Adrenal gland (tissue), 12 donors: ENCODE results near the gene SRXN1. TPM values are rescaled to one million over a fixed set of nuclear protein-coding genes. Genes with fewer than 3 reads are reported as not detected.

Experiments used
- DNase-seq, 7 donors: peaks; one replicate each; pipeline ENCODE4 v3.0.0-alpha.2; 2019 to 2020
- H3K27ac ChIP-seq, 5 donors: fragments of 200-600 bp; sonication (generic) in 4 of 5; 1 replicate in 3 of 5; 2 replicates in 2 of 5; pipeline versions ENCODE4 v1.5.1 to v1.8.0; 2016 to 2020; ENCODE audit warnings: mild to moderate bottlenecking in 1 of 5
- H3K27me3 ChIP-seq: fragments of 200-600 bp; 2 replicates; pipeline ENCODE4 v1.8.0; 2021
- H3K36me3 ChIP-seq, 2 donors: fragments of 200-600 bp; replicated peaks in 1 of 2; 1 replicate in 1 of 2; 2 replicates in 1 of 2; pipeline versions ENCODE4 v1.5.1 to v1.8.0; 2018 to 2022
- H3K4me1 ChIP-seq, 2 donors: fragments of 200-600 bp; replicated peaks in 1 of 2; 1 replicate in 1 of 2; 2 replicates in 1 of 2; pipeline versions ENCODE4 v1.5.1 to v1.8.0; 2018 to 2021
- H3K4me3 ChIP-seq, 4 donors: fragments of 200-600 bp; sonication (generic) in 3 of 4; one replicate each; pipeline ENCODE4 v1.5.1; 2016 to 2018
- H3K9me3 ChIP-seq, 3 donors: fragments of 200-600 bp; sonication (generic) in 1 of 3; replicated peaks in 1 of 3; 1 replicate in 2 of 3; 2 replicates in 1 of 3; pipeline versions ENCODE4 v1.5.1 to v1.8.0; 2016 to 2021
- POLR2A ChIP-seq, 2 donors: fragments of 450-650 bp; IDR thresholded peaks; one replicate each; pipeline ENCODE4 v1.6.1; 2017; ENCODE audit warnings: antibody characterized with exemption in 2 of 2, mild to moderate bottlenecking in 2 of 2, moderate library complexity in 1 of 2
- WGBS, 4 donors: extraction: QIAGEN DNeasy Blood & Tissue Kit in 2 of 4; methylation state at CpG; one replicate each; pipeline versions ENCODE4 v1.1.5 to v1.1.7; 2013 to 2017; 5-methylcytosine and 5-hydroxymethylcytosine counted together
- intact Hi-C, 2 donors: fragments of 100-400 bp; cut with DNase I; formaldehyde crosslinking; loops; one replicate each; pipeline versions ENCODE4 v1.14.1 to v1.15.0; 2022 to 2023
- polyA plus RNA-seq, 3 donors: library from polyadenylated mRNA; stranded (reverse); fragments of 200-250 nt in 2 of 3; fragments of 350-450 nt in 1 of 3; fragmentation: Illumina TruSeq in 1 of 3; extraction: RNeasy Lipid Tissue Mini Kit (QIAGEN cat#74804) in 1 of 3; gene quantifications; one replicate each; pipeline ENCODE4 v1.2.3, GENCODE V29; 2013 to 2014
- total RNA-seq, 9 donors: library from RNA; depleted of rRNA in 4 of 9; stranded (reverse); fragments of >200 nt in 4 of 9; fragments of 120-200 nt in 1 of 9; fragmentation: NEBNext Ultra II Directional in 1 of 9; extraction: Animal tissue kit (Norgen Biotek cat#: 25700) in 1 of 9; gene quantifications; one replicate each; pipeline versions ENCODE4 v1.1.0 to v1.2.4, GENCODE V29; 2013 to 2023
- TF ChIP-seq, protein P1 (sequence below), 6 experiments: fragments of 450-650 bp in 4 of 6; fragments of 200-600 bp in 2 of 6; sonication (generic) in 1 of 6; IDR thresholded peaks; 1 replicate in 5 of 6; 2 replicates in 1 of 6; pipeline versions ENCODE4 v1.5.1 to v1.8.0; 2016 to 2021; ENCODE audit warnings: antibody characterized with exemption in 6 of 6, mild to moderate bottlenecking in 2 of 6, moderate library complexity in 1 of 6
- donor health status: healthy with polysubstance abuse.
- donor health status: Bipolar disorder and iron deficiency.
- donor health status: DM: yes; HTN: yes; CAD: no.
- donor health status: DM: no; HTN: no; CAD: no.
- donor health status: DM: no; HTN: no; CAD: no.
- donor health status: DM: yes; HTN: yes; CAD: no.

SRXN1 gene
- total and polyA plus RNA-seq, 12 donors, result 19.1 to 203 (median 67.6) TPM

DNA sequence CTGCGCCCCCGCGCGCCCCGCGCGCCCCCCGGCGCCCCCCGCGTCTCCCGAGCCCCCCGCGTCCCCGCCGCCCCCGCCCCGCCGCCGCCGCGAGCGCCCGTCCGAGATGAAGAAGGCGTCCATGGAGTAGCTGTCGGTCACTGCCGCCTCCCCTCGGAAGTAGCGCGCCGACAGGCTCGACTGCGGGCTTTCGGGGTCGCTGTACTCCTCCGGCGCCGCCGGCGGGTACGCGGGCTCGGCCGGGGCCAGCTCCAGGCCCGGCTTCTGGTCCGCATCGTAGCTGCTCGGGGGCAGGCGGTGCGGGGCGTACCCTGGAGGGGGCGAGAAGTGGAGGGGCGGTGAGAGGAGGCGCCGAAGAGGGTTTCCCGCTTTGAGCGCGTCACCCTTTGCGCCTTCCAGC, 11.2 kb upstream of the SRXN1 start:
- Histone ChIP-seq H3K9me3 (no peaks in the 10 kb centered on the region), H3K4me1 (no peaks in the 10 kb centered on the region), H3K4me3 (no peak overlapping the region), H3K27me3 (peaks cover 51% of the 10 kb centered on the region), H3K27ac (no peak overlapping the region), H3K36me3 (no peaks in the 10 kb centered on the region)
- no peak for DNase-seq
- TF ChIP-seq, protein P1, sequence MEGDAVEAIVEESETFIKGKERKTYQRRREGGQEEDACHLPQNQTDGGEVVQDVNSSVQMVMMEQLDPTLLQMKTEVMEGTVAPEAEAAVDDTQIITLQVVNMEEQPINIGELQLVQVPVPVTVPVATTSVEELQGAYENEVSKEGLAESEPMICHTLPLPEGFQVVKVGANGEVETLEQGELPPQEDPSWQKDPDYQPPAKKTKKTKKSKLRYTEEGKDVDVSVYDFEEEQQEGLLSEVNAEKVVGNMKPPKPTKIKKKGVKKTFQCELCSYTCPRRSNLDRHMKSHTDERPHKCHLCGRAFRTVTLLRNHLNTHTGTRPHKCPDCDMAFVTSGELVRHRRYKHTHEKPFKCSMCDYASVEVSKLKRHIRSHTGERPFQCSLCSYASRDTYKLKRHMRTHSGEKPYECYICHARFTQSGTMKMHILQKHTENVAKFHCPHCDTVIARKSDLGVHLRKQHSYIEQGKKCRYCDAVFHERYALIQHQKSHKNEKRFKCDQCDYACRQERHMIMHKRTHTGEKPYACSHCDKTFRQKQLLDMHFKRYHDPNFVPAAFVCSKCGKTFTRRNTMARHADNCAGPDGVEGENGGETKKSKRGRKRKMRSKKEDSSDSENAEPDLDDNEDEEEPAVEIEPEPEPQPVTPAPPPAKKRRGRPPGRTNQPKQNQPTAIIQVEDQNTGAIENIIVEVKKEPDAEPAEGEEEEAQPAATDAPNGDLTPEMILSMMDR (IDR thresholded peaks at IDR 0.05), result no peak
- WGBS, 4 donors, result 5 to 7% methylated on average over 34 to 60 of the region's 60 CpGs; no CpG with 5 or more reads in 2 of the 4 donors
- intact Hi-C loops, result no loop called here

DNA sequence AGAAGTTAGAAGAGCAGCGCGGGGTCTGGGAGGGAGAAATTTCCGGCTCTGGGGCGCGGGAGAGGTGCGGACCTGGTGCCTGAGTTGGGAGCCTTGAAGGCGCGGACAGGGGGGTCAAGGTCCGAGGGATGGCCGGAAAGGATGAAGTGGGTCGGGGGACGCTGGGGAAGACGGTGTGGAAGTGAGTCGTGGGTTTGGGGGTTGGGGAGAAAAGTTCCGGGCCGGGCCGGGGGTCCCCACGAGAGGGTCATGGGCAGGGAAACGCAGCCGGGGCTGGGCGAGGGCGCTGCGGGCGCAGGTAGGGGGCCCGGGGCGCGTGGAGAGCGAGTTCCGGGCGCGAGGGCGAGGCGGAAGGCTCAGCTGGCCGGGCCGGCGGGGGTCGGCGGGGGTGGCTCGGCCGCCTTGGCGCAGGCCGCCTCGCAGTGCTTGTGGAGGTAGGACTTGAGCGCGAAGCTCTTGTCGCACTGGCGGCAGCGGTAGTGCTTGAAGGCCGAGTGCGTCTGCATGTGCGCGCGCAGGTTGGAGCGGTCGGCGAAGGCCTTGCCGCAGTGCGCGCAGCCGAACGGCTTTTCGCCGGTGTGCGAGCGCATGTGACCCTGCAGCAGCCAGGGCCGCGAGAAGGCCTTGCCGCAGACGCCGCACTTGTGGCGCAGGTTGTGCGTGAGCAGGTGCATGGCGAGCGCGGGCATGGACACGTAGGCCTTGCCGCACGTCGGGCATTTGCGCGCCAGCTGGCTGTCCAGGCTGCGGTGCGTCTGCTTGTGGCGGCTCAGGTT, 10.5 kb upstream of the SRXN1 start:
- intact Hi-C loops, result no loop called here

DNA sequence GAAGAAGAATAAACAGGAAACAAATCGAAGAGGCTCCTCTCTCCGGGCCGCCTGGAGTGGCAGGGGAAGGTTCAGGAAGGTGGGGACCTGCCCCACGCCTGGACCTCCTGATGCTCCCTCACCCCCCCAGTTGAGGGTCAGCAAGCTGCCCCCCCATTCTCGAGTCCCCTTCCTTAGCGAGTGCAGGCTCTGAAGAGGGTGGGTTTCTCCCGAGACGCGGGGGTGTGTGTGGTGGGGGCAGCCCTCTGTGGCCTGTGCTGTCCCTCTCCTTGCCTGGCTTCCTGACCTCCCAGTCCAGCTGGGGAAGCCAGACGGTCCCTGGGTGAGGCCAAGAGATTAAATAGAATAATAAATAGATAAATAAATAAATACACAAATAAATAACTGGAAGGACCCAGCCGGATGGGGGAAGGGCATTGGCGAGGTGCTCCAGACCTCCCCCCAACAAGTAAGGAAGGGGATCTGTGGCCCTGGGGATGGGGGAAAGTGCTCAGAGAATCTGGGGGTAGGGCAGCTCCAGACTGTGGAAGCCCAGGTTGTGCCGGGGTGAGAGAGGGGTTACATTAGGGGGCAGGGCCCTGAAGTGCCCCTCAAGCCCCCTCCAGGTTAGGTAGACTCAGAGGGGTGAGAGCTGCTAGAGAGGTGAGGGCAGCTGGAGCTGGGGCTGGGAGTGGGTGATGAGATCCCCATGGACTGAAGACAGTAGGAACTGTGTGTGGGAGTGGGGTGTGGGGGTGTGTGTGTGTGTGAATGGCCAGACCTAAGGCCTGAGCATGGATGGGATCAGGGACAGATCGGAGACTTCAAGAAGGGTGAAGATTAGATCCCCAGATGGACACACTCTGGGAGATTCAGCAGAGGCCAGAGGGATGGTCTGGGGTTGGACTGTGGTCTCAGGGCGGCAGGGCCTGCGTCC, 9.5 kb upstream of the SRXN1 start:
- Histone ChIP-seq H3K4me1 (no peaks in the 10 kb centered on the region), H3K27me3 (peaks cover 51% of the 10 kb centered on the region), H3K27ac (no peak overlapping the region), H3K36me3 (no peaks in the 10 kb centered on the region), H3K4me3 (no peak overlapping the region), H3K9me3 (no peaks in the 10 kb centered on the region)
- intact Hi-C loops, result no loop called here
- TF ChIP-seq, protein P1 (IDR thresholded peaks at IDR 0.05), result no peak
- DNase-seq, result no peak
- 23 to 32% (median 27%) methylated on average over 13 to 16 of the region's 16 CpGs for WGBS, 4 donors

More for the DNA sequence above, 10.5 kb upstream of the SRXN1 start:
- Histone ChIP-seq H3K27ac (no peak overlapping the region), H3K4me3 (no peak overlapping the region), H3K27me3 (peaks cover 51% of the 10 kb centered on the region), H3K4me1 (no peaks in the 10 kb centered on the region), H3K9me3 (no peaks in the 10 kb centered on the region), H3K36me3 (no peaks in the 10 kb centered on the region)
- TF ChIP-seq, protein P1 (IDR thresholded peaks at IDR 0.05), result no peak
- no peak for TF ChIP-seq POLR2A (IDR thresholded peaks at IDR 0.05)
- peak in 1 of 7 donors; percentile 39 for DNase-seq
- 4 to 13% (median 7%) methylated on average over 23 to 84 of the region's 84 CpGs for WGBS, 4 donors

DNA sequence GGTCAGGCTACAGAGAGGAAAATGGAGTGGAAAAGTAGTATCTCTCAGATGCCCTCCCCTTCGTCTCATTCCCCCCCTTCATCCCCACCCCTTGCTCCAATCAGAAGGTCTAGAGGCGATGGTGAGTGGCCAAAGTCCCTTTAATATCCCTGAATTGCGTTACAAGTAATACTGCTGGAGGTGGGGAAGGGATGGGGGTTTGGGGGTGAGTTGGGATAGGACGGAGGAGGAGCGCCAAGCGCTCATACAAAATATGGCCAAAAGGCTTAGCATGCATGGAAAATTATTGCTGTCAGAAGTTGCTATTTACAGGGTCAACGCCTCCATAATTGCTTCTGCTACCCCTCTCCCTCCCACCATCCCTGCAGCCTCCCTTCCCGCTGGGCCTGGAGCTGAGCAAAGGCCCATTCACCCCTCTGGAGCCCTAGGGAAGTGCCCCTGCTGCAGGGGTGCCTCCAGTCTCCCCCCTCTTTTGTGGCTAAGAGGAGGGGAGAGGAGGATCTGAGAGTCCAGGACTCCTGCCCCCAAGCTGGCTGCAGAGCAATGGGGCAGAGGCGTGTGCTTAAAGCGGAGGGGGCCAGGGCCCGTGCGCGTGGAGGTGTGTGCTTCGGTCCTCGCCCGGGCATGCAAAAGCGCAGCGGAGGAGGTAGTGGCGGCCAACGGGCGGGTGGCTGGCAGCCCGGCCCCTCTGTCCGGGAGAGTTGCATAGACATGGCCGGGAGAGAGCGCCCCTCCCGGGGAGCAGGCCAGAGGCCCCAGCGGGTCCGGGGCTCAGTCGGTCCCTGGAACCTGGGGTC, 8.7 kb upstream of the SRXN1 start:
- no peak for DNase-seq
- Histone ChIP-seq H3K9me3 (no peaks in the 10 kb centered on the region), H3K4me1 (no peaks in the 10 kb centered on the region), H3K36me3 (no peaks in the 10 kb centered on the region), H3K4me3 (no peak overlapping the region), H3K27ac (no peak overlapping the region), H3K27me3 (peaks cover 49% of the 10 kb centered on the region)
- TF ChIP-seq POLR2A (IDR thresholded peaks at IDR 0.05), result no peak
- TF ChIP-seq, protein P1 (IDR thresholded peaks at IDR 0.05), result no peak
- WGBS, 4 donors, result 35 to 45% (median 35%) methylated on average over 17 to 29 of the region's 29 CpGs
- intact Hi-C loops, result no loop called here
